IMR-90 (cell line): ENCODE data around the gene CPTP. TPM values are rescaled to one million over a fixed set of nuclear protein-coding genes. Genes with fewer than 3 reads are reported as not detected.

Experiments used
- ATAC-seq: fragments of 200-7000 bp; cut with Tn5 transposase; 2 replicates; pipeline ENCODE4 v1.9.1; 2020; ENCODE audit warnings: low read depth, mild to moderate bottlenecking, moderate library complexity
- BruUV-seq: library from RNA; stranded (reverse); fragments of 400-500 nt; replicated peaks from 2 replicates; lab custom pipeline; 2021; lab: Mats Ljungman, UMichigan
- CTCF ChIA-PET: fragments of 300-600 bp; formaldehyde crosslinking; extraction: SDS; loops from one replicate; lab custom pipeline; 2021; ENCODE audit warnings: antibody characterized with exemption; lab: Yijun Ruan, JAX
- POLR2A ChIA-PET: fragments of 300-600 bp; sonication (Branson Sonifier 250); formaldehyde crosslinking; loops from one replicate; lab custom pipeline; 2022; ENCODE audit warnings: antibody characterized with exemption; ENCODE audit not compliant: unreplicated experiment; lab: Charles Lee
- DNase-seq: peaks from one replicate; pipeline ENCODE4 v3.0.0; 2013
- H2AFZ ChIP-seq: replicated peaks from 2 replicates; pipeline ENCODE3; 2013; ENCODE audit warnings: low read length, mild to moderate bottlenecking; ENCODE audit not compliant: poor library complexity
- H2AK5ac ChIP-seq: 2 replicates; pipeline ENCODE4 v1.6.1; 2013; ENCODE audit warnings: low read depth, low read length, inconsistent platforms
- H2AK9ac ChIP-seq: replicated peaks from 2 replicates; pipeline ENCODE3; 2013; ENCODE audit warnings: mild to moderate bottlenecking, low read depth, low read length, moderate library complexity; ENCODE audit not compliant: poor library complexity
- H2BK120ac ChIP-seq: 2 replicates; pipeline ENCODE4 v1.6.1; 2013; ENCODE audit warnings: low read depth, low read length, inconsistent platforms
- H2BK15ac ChIP-seq: 3 replicates; pipeline ENCODE4 v1.6.1; 2013; ENCODE audit warnings: low read depth, low read length, inconsistent platforms
- H2BK20ac ChIP-seq: 2 replicates; pipeline ENCODE4 v1.6.1; 2013; ENCODE audit warnings: low read depth, mild to moderate bottlenecking, inconsistent platforms, low read length, moderate library complexity
- H2BK5ac ChIP-seq: 2 replicates; pipeline ENCODE4 v1.6.1; 2013; ENCODE audit warnings: mild to moderate bottlenecking, low read depth, low read length, inconsistent platforms; ENCODE audit not compliant: poor library complexity, severe bottlenecking
- H3K14ac ChIP-seq: replicated peaks from 2 replicates; pipeline ENCODE4 v1.6.1; 2013; ENCODE audit warnings: low read depth, low read length, inconsistent platforms
- H3K18ac ChIP-seq: 2 replicates; pipeline ENCODE4 v1.6.1; 2013; ENCODE audit warnings: low read depth, low read length, control low read depth
- H3K23ac ChIP-seq: 2 replicates; pipeline ENCODE4 v1.6.1; 2013; ENCODE audit warnings: low read depth, low read length, inconsistent platforms
- H3K27ac ChIP-seq: 2 replicates; pipeline ENCODE4 v1.5.1; 2013; ENCODE audit warnings: mild to moderate bottlenecking, control low read depth, low read length; ENCODE audit not compliant: insufficient read depth
- H3K27me3 ChIP-seq: 2 replicates; pipeline ENCODE4 v1.6.1; 2013; ENCODE audit warnings: low read length; ENCODE audit not compliant: control insufficient read depth, insufficient read depth
- H3K36me3 ChIP-seq: 2 replicates; pipeline ENCODE4 v1.6.1; 2013; ENCODE audit warnings: low read length, mixed read lengths; ENCODE audit not compliant: control insufficient read depth, insufficient read depth
- H3K4ac ChIP-seq: 2 replicates; pipeline ENCODE4 v1.6.1; 2013; ENCODE audit warnings: low read depth, low read length, inconsistent platforms
- H3K4me1 ChIP-seq: 2 replicates; pipeline ENCODE4 v1.6.1; 2013; ENCODE audit warnings: low read length, mixed read lengths; ENCODE audit not compliant: control insufficient read depth, insufficient read depth
- H3K4me2 ChIP-seq: 2 replicates; pipeline ENCODE4 v1.6.1; 2013; ENCODE audit warnings: low read depth, mild to moderate bottlenecking, control low read depth, low read length, moderate library complexity
- H3K4me3 ChIP-seq: 2 replicates; pipeline ENCODE4 v1.5.1; 2013; ENCODE audit warnings: low read depth, mild to moderate bottlenecking, control low read depth, low read length, moderate library complexity; ENCODE audit not compliant: insufficient read depth
- H3K56ac ChIP-seq: 2 replicates; pipeline ENCODE4 v1.6.1; 2013; ENCODE audit warnings: low read length, inconsistent platforms; ENCODE audit not compliant: insufficient read depth; ENCODE audit errors: extremely low read depth
- H3K79me1 ChIP-seq, 2 experiments: 2 replicates each; pipeline ENCODE4 v1.6.1; 2013; ENCODE audit warnings: low read length in 2 of 2, inconsistent platforms in 1 of 2, low read depth in 1 of 2
- H3K9ac ChIP-seq: 2 replicates; pipeline ENCODE4 v1.6.1; 2013; ENCODE audit warnings: low read depth, low read length, control low read depth
- H3K9me1 ChIP-seq: 2 replicates; pipeline ENCODE4 v1.6.1; 2013; ENCODE audit warnings: low read length, inconsistent platforms; ENCODE audit not compliant: insufficient read depth
- H3K9me3 ChIP-seq: 2 replicates; pipeline ENCODE4 v1.6.1; 2013; ENCODE audit warnings: low read length; ENCODE audit not compliant: control insufficient read depth, insufficient read depth
- H4K20me1 ChIP-seq: 2 replicates; pipeline ENCODE4 v1.6.1; 2013; ENCODE audit warnings: low read length, inconsistent platforms; ENCODE audit not compliant: insufficient read depth
- H4K5ac ChIP-seq: 2 replicates; pipeline ENCODE4 v1.6.1; 2013; ENCODE audit warnings: mild to moderate bottlenecking, low read depth, low read length, control low read depth
- H4K8ac ChIP-seq, 2 experiments: 2 replicates each; pipeline ENCODE4 v1.6.1; 2013; ENCODE audit warnings: low read depth in 2 of 2, low read length in 2 of 2, control low read depth in 1 of 2, inconsistent platforms in 1 of 2
- H4K91ac ChIP-seq: 2 replicates; pipeline ENCODE4 v1.6.1; 2013; ENCODE audit warnings: low read depth, low read length, inconsistent platforms; ENCODE audit not compliant: insufficient read depth
- CEBPB ChIP-seq: IDR thresholded peaks from 2 replicates; pipeline ENCODE4 v1.6.1; 2012; ENCODE audit warnings: low read depth, low read length, improper control_type of control experiment
- CHD1 ChIP-seq: IDR thresholded peaks from 2 replicates; pipeline ENCODE4 v1.6.1; 2012; ENCODE audit warnings: low read depth, low read length, improper control_type of control experiment
- NFE2L2 ChIP-seq: fragments of 150-350 bp; IDR thresholded peaks from 2 replicates; pipeline ENCODE4 v1.6.1; 2016; ENCODE audit warnings: low read depth, mild to moderate bottlenecking, low read length
- RCOR1 ChIP-seq: IDR thresholded peaks from 2 replicates; pipeline ENCODE4 v1.6.1; 2012; ENCODE audit warnings: mild to moderate bottlenecking, low read length, improper control_type of control experiment; ENCODE audit not compliant: insufficient replicate concordance
- RFX5 ChIP-seq: IDR thresholded peaks from 2 replicates; pipeline ENCODE4 v1.8.0; 2012; ENCODE audit warnings: low read depth, mild to moderate bottlenecking, low read length, moderate library complexity
- USF2 ChIP-seq: fragments of 150-350 bp; IDR thresholded peaks from 2 replicates; pipeline ENCODE4 v1.6.1; 2017; ENCODE audit warnings: mild to moderate bottlenecking, antibody characterized with exemption, low read length, low read depth
- whole genome bisulfite sequencing, 2 experiments: methylation state at CpG; one replicate each; pipeline versions ENCODE4 v1.1.5 to v1.1.7; 2013; ENCODE audit warnings: missing lambda C conversion rate in 2 of 2; ENCODE audit not compliant: insufficient read length in 1 of 2; ENCODE audit errors: extremely low coverage in 2 of 2; 5-methylcytosine and 5-hydroxymethylcytosine counted together
- dilution Hi-C: fragments of 300-500 bp; cut with HindIII; formaldehyde crosslinking; loops from one replicate; pipeline ENCODE4 v1.14.3; 2018; ENCODE audit warnings: low sequenced_read_pairs; ENCODE audit not compliant: unreplicated experiment
- in situ Hi-C: fragments of 300-500 bp; cut with MboI; formaldehyde crosslinking; loops from 3 replicates; pipeline ENCODE4 v1.14.3; 2019; ENCODE audit warnings: low sequenced_read_pairs, inconsistent platforms, mixed read lengths
- intact Hi-C: fragments of 100-400 bp; cut with micrococcal nuclease; formaldehyde crosslinking; loops from 2 replicates; pipeline ENCODE4 v1.10.0; 2022
- polyA plus RNA-seq, 3 experiments: library from polyadenylated mRNA; depleted of rRNA; stranded (reverse); fragments of >200 nt; gene quantifications; 2 replicates each; pipeline ENCODE4 v1.2.3, GENCODE V29; 2012; ENCODE audit warnings: low replicate concordance in 1 of 3
- total RNA-seq: library from RNA; depleted of rRNA; stranded (reverse); fragments of >200 nt; gene quantifications from 2 replicates; pipeline ENCODE4 v1.2.3, GENCODE V29; 2012

Gene CPTP
- total and polyA plus RNA-seq, 2 of the 4 experiments (the other 2 are of a cell fraction): 2.7 to 12.1 TPM

DNA sequence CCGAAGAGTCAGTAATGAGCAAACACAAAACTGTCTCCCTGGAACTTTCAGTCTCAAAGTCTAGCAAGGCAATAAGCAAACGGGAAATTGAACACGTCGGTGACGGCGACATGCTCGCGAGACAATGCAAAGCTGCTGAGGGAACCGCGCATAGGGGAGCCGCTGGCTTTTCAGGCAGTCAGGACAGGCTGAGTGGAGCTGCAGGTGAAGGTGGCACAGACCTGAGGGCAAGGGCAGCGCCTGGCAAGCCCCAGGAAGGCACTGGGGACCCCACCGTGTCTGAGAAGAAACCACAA, 5.0 kb upstream of the CPTP start:
- no peak overlapping the region for H4K91ac ChIP-seq
- DNase-seq (no peak), ATAC-seq (no peak)
- peaks cover 13% of the 10 kb centered on the region; the same call in 1 of the 2 replicates for H3K4me1 ChIP-seq
- no peak overlapping the region for H3K4me3 ChIP-seq
- H3K79me1 ChIP-seq: peaks cover 14 to 75% of the 10 kb centered on the region in 2 experiments
- no peak overlapping the region for H4K5ac ChIP-seq
- peak overlapping the region; percentile 11 for H2AFZ ChIP-seq
- no peak overlapping the region for H3K27ac ChIP-seq
- no peak overlapping the region for H2AK5ac ChIP-seq
- dilution Hi-C loops: no loop called here
- ChIA-PET POLR2A (no interaction called here), CTCF (no interaction called here)
- no peak overlapping the region for H3K9ac ChIP-seq
- no peak overlapping the region for H3K14ac ChIP-seq
- TF ChIP-seq CHD1: no peak
- TF ChIP-seq RFX5: no peak
- no peak for TF ChIP-seq NFE2L2
- no peak for TF ChIP-seq RCOR1
- no peak for TF ChIP-seq USF2
- TF ChIP-seq CEBPB: no peak
- H3K9me3 ChIP-seq: no peaks in the 10 kb centered on the region
- no peak overlapping the region for H2BK5ac ChIP-seq
- intact Hi-C loops: no loop called here
- H3K56ac ChIP-seq: no peak overlapping the region
- no peak overlapping the region for H3K18ac ChIP-seq
- no peaks in the 10 kb centered on the region for H3K27me3 ChIP-seq
- no peak overlapping the region for H4K8ac ChIP-seq
- in situ Hi-C loops: no loop called here
- peak overlapping the region; percentile 71 for H2AK9ac ChIP-seq
- H3K4ac ChIP-seq: no peak overlapping the region
- BruUV-seq: no TSS peak
- no peak overlapping the region for H2BK120ac ChIP-seq
- H2BK20ac ChIP-seq: no peak overlapping the region
- peaks cover 4% of the 10 kb centered on the region for H3K9me1 ChIP-seq
- peaks cover 75% of the 10 kb centered on the region for H4K20me1 ChIP-seq
- 95% methylated on average over 9 of the region's 13 CpGs; no CpG with 5 or more reads in 1 of the 2 experiments for WGBS, 2 experiments
- H3K4me2 ChIP-seq: no peak overlapping the region
- no peak overlapping the region for H2BK15ac ChIP-seq
- H3K36me3 ChIP-seq: peaks cover 37% of the 10 kb centered on the region
- H3K23ac ChIP-seq: no peak overlapping the region
